HL-60 (cell line): ENCODE measurements around the gene ZDHHC7.

Experiments used
- DNase-seq, 2 experiments: peaks; one replicate each; pipeline ENCODE4 v3.0.0-alpha.2; 2010 to 2020; ENCODE audit warnings: low read depth in 1 of 2, low spot score in 1 of 2
- H3K27ac ChIP-seq: fragments of 250-450 bp; sonication (Bioruptor Pico); replicated peaks from 2 replicates; pipeline ENCODE4 v1.5.1; 2020; ENCODE audit warnings: mild to moderate bottlenecking, moderate library complexity
- H3K27me3 ChIP-seq: fragments of 250-450 bp; sonication (Bioruptor Pico); 2 replicates; pipeline ENCODE4 v1.5.1; 2021; ENCODE audit warnings: mild to moderate bottlenecking, moderate library complexity; ENCODE audit not compliant: insufficient read depth, poor library complexity, severe bottlenecking
- H3K4me3 ChIP-seq: replicated peaks from 2 replicates; pipeline ENCODE4 v1.5.1; 2011; ENCODE audit warnings: mild to moderate bottlenecking, control low read depth, low read length; ENCODE audit not compliant: insufficient read depth
- GABPA ChIP-seq: IDR thresholded peaks from 2 replicates; pipeline ENCODE4 v1.6.1; 2012; ENCODE audit warnings: low read depth
- POLR2AphosphoS5 ChIP-seq: IDR thresholded peaks from 2 replicates; pipeline ENCODE4 v1.6.1; 2012; ENCODE audit warnings: low read depth
- SPI1 ChIP-seq: IDR thresholded peaks from 2 replicates; pipeline ENCODE4 v1.6.1; 2012; ENCODE audit warnings: low read depth, mild to moderate bottlenecking, borderline replicate concordance
- TF ChIP-seq, protein P1 (sequence below): IDR thresholded peaks from one replicate; pipeline ENCODE4 v1.5.1; 2011; ENCODE audit warnings: low read length, control low read depth, inconsistent platforms; ENCODE audit not compliant: insufficient read depth
- TF ChIP-seq, protein P2 (sequence below): IDR thresholded peaks from 2 replicates; pipeline ENCODE4 v1.6.1; 2012; ENCODE audit warnings: low read depth; ENCODE audit not compliant: insufficient replicate concordance

The ZDHHC7 gene

DNA sequence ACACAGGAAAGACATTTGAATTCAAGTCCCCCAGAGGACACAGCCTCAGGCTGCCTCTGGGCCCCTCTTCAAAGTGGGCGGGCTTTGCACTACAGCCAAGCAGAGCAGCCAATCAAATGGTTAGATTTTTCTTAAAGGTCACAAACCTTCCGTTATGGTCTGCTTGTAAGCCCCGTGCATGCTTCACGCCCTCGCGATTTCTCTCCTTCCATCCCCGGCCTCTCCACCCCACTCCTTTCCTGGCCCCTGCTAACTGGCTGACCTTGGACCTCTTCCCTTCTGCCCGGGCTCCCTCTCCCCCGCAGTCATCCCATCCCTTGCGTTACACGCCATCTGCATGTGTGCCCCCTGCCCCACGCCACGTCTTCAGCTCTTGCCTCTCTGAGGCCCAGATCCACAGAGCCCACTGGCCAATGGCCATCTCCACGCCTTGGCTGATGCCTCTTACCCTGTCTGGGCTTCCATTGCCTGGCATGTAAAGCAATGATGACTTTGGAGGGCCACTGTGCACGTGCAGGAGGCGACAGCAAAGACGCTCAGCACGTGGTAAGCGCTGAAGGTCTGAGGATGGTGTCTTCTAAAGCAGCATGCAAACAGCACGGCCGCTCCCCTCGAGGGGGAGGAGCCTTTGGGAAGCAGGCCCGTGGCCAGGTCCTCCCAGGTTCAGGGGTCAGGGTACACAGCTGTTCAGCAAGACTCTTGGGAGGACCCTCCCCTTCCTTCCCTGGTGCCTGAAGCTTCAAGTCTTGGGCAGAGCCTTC, 86.8 kb downstream of the ZDHHC7 start:
- DNase-seq, result no peak
- H3K27ac ChIP-seq, result no peak overlapping the region
- H3K4me3 ChIP-seq, result no peak overlapping the region
- peaks cover 1% of the 10 kb centered on the region for H3K27me3 ChIP-seq
- TF ChIP-seq, protein P1, sequence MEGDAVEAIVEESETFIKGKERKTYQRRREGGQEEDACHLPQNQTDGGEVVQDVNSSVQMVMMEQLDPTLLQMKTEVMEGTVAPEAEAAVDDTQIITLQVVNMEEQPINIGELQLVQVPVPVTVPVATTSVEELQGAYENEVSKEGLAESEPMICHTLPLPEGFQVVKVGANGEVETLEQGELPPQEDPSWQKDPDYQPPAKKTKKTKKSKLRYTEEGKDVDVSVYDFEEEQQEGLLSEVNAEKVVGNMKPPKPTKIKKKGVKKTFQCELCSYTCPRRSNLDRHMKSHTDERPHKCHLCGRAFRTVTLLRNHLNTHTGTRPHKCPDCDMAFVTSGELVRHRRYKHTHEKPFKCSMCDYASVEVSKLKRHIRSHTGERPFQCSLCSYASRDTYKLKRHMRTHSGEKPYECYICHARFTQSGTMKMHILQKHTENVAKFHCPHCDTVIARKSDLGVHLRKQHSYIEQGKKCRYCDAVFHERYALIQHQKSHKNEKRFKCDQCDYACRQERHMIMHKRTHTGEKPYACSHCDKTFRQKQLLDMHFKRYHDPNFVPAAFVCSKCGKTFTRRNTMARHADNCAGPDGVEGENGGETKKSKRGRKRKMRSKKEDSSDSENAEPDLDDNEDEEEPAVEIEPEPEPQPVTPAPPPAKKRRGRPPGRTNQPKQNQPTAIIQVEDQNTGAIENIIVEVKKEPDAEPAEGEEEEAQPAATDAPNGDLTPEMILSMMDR, result no peak
- TF ChIP-seq SPI1 (no peak), POLR2AphosphoS5 (no peak), GABPA (no peak)
- TF ChIP-seq, protein P2, sequence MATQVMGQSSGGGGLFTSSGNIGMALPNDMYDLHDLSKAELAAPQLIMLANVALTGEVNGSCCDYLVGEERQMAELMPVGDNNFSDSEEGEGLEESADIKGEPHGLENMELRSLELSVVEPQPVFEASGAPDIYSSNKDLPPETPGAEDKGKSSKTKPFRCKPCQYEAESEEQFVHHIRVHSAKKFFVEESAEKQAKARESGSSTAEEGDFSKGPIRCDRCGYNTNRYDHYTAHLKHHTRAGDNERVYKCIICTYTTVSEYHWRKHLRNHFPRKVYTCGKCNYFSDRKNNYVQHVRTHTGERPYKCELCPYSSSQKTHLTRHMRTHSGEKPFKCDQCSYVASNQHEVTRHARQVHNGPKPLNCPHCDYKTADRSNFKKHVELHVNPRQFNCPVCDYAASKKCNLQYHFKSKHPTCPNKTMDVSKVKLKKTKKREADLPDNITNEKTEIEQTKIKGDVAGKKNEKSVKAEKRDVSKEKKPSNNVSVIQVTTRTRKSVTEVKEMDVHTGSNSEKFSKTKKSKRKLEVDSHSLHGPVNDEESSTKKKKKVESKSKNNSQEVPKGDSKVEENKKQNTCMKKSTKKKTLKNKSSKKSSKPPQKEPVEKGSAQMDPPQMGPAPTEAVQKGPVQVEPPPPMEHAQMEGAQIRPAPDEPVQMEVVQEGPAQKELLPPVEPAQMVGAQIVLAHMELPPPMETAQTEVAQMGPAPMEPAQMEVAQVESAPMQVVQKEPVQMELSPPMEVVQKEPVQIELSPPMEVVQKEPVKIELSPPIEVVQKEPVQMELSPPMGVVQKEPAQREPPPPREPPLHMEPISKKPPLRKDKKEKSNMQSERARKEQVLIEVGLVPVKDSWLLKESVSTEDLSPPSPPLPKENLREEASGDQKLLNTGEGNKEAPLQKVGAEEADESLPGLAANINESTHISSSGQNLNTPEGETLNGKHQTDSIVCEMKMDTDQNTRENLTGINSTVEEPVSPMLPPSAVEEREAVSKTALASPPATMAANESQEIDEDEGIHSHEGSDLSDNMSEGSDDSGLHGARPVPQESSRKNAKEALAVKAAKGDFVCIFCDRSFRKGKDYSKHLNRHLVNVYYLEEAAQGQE, result no peak
